NB4 (cell line): ENCODE results near the gene CHIC2.

ENCODE experiments used
- CTCF ChIP-seq: IDR thresholded peaks from one replicate; pipeline ENCODE4 v1.5.1; 2012; ENCODE audit warnings: low read depth, low read length
- POLR2A ChIP-seq: IDR thresholded peaks from 2 replicates; pipeline ENCODE4 v1.6.1; 2011; ENCODE audit warnings: mild to moderate bottlenecking; ENCODE audit not compliant: insufficient read length; ENCODE audit errors: extremely low read depth

- no peak for TF ChIP-seq CTCF
- TF ChIP-seq POLR2A: no peak
Observed at GRCh38 chr4:54066718-54067129, 2.3 kb upstream of the CHIC2 start.
